ENCODE measurements around the gene GPR142. TPM values are rescaled to one million over a fixed set of nuclear protein-coding genes. Genes with fewer than 3 reads are reported as not detected.

Gene GPR142
- total and polyA plus RNA-seq, 4 donors: 0.05 to 0.08 TPM; not detected in 2

DNA sequence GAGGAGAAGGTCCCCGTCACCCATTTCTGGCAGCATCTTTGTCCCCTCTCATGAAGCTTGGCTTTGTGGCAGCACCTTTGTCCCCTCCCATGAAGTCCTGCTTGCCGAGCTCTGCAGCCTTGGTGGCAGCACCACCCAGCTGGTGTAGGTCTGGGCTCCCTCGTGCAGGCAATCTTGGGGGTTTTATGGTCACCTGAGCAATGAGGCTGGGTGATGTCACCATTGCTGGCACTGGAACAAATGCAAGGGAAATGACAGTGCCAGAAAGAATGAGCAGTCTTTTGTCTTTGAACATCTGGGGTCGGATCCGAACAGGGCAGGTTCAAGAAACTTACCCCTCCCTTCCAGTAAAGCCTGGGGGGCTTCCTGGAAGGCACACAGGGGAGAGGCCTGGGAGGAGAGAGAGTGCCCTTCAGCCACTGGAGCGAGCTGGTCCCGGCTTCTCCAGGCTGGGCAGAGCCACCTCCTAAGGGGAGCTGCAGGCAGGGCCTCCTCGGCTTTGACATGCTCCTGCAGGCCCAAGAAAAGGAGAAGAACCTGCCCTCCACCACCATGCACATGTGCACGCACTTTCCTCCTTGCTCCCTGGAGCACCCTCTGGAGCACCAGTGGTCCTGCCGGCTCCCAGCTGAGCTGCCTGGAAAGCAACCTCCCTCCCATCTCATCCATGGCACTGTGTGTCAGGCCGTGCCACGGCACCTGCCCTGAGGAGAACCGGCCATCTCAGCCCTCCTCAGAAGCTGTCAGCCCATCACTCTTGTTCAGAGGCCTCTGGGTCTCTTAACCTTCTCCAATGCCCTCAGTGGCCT lies 21.7 kb upstream of the GPR142 start:
- WGBS: 77% methylated on average over 13 of the region's 13 CpGs
- Histone ChIP-seq H3K9me3 (ENCODE audit: control insufficient read depth in 4 of 4, low read length in 3 of 4) (no peaks in the 10 kb centered on the region), H3K4me1 (ENCODE audit: control insufficient read depth in 4 of 4, insufficient read depth in 4 of 4, low read length in 3 of 4) (peaks cover 0 to 2% (median 0%) of the 10 kb centered on the region in 4 donors), H3K27me3 (ENCODE audit: control insufficient read depth in 4 of 4, insufficient read depth in 4 of 4, low read length in 3 of 4) (peaks cover 0 to 11% (median 0%) of the 10 kb centered on the region in 4 donors), H3K36me3 (ENCODE audit: control insufficient read depth in 4 of 4, insufficient read depth in 3 of 4, low read depth in 1 of 4, low read length in 3 of 4) (no peaks in the 10 kb centered on the region), H3K9ac (ENCODE audit: low read depth in 1 of 2, low read length in 2 of 2) (no peak overlapping the region), H3K4me3 (ENCODE audit: low read depth in 1 of 3, low read length in 3 of 3) (no peak overlapping the region), H3K27ac (ENCODE audit: low read depth in 1 of 2, low read length in 2 of 2) (no peak overlapping the region)
- no peak for DNase-seq (ENCODE audit: low spot score)
- TF ChIP-seq SP1 (IDR thresholded peaks at IDR 0.05): no peak
- TF ChIP-seq, protein P1, sequence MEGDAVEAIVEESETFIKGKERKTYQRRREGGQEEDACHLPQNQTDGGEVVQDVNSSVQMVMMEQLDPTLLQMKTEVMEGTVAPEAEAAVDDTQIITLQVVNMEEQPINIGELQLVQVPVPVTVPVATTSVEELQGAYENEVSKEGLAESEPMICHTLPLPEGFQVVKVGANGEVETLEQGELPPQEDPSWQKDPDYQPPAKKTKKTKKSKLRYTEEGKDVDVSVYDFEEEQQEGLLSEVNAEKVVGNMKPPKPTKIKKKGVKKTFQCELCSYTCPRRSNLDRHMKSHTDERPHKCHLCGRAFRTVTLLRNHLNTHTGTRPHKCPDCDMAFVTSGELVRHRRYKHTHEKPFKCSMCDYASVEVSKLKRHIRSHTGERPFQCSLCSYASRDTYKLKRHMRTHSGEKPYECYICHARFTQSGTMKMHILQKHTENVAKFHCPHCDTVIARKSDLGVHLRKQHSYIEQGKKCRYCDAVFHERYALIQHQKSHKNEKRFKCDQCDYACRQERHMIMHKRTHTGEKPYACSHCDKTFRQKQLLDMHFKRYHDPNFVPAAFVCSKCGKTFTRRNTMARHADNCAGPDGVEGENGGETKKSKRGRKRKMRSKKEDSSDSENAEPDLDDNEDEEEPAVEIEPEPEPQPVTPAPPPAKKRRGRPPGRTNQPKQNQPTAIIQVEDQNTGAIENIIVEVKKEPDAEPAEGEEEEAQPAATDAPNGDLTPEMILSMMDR (IDR thresholded peaks at IDR 0.05; ENCODE audit: low read depth, low read length, missing input control): no peak

DNA sequence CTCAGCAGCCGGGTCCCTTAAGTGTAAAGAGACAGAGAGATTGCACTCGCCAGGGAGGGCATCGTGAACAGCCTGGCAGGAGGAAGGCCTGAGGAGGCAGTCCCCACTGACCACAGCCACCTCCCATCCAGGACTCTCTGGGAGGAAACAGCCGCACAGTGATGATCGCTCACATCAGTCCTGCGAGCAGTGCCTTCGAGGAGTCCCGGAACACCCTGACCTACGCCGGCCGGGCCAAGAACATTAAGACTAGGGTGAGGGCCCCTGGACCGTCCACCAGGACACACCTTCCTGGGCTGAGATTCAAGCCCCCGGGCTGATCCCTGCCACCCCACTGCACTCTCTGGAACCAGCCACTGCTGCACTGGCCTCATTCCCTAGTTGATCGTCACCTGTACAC lies 19.7 kb upstream of the GPR142 start:
- peaks cover 0 to 14% (median 3%) of the 10 kb centered on the region in 4 donors for H3K27me3 ChIP-seq (ENCODE audit: control insufficient read depth in 4 of 4, insufficient read depth in 4 of 4, low read length in 3 of 4)

More for the DNA sequence above, 19.7 kb upstream of the GPR142 start:
- no peak overlapping the region for H3K4me3 ChIP-seq (ENCODE audit: low read depth in 1 of 3, low read length in 3 of 3)
- no peaks in the 10 kb centered on the region for H3K9me3 ChIP-seq (ENCODE audit: control insufficient read depth in 4 of 4, low read length in 3 of 4)
- TF ChIP-seq REST (IDR thresholded peaks at IDR 0.05) (no peak), HNF4G (IDR thresholded peaks at IDR 0.05) (no peak), SP1 (IDR thresholded peaks at IDR 0.05) (no peak), RAD21 (IDR thresholded peaks at IDR 0.05) (no peak), ZBTB33 (IDR thresholded peaks at IDR 0.05) (no peak)
- H3K9ac ChIP-seq (ENCODE audit: low read depth in 1 of 2, low read length in 2 of 2): no peak overlapping the region
- H3K4me1 ChIP-seq (ENCODE audit: control insufficient read depth in 4 of 4, insufficient read depth in 4 of 4, low read length in 3 of 4): peaks cover 0 to 2% (median 0%) of the 10 kb centered on the region in 4 donors
- H3K36me3 ChIP-seq (ENCODE audit: control insufficient read depth in 4 of 4, insufficient read depth in 3 of 4, low read depth in 1 of 4, low read length in 3 of 4): no peaks in the 10 kb centered on the region
- WGBS: 80% methylated on average over 14 of the region's 14 CpGs
- DNase-seq (ENCODE audit: low spot score): no peak
- no peak overlapping the region for H3K27ac ChIP-seq (ENCODE audit: low read depth in 1 of 2, low read length in 2 of 2)

Data from liver (tissue), 9 donors.